HepG2 (cell line): Measurements from ENCODE around the gene STOM. TPM values are rescaled to one million over a fixed set of nuclear protein-coding genes. Genes with fewer than 3 reads are reported as not detected.

Experiments used
- AGO2 ChIP-seq: fragments of 200-400 bp; formaldehyde crosslinking; optimal IDR thresholded peaks from 2 replicates; pipeline ENCODE3; 2017; ENCODE audit warnings: mild to moderate bottlenecking, low read depth, low read length, moderate library complexity
- ATF7 ChIP-seq, 2 experiments: fragments of 450-650 bp in 1 of 2; sonication (generic) in 1 of 2; formaldehyde crosslinking in 1 of 2; IDR thresholded peaks; 2 replicates each; pipeline versions ENCODE4 v1.4.0 to v1.6.1; 2016 to 2020; ENCODE audit warnings: antibody characterized with exemption in 1 of 2, mild to moderate bottlenecking in 1 of 2, missing genetic modification reagents in 1 of 2
- EEA1 ChIP-seq: sonication (generic); formaldehyde crosslinking; IDR thresholded peaks from 2 replicates; pipeline ENCODE4 v1.5.1; 2020; ENCODE audit warnings: mild to moderate bottlenecking, missing genetic modification reagents, borderline replicate concordance
- FOSL2 ChIP-seq: sonication (generic); formaldehyde crosslinking; IDR thresholded peaks from 2 replicates; pipeline ENCODE4 v1.4.0; 2020; ENCODE audit warnings: missing genetic modification reagents
- FOXK2 ChIP-seq: fragments of 450-650 bp; IDR thresholded peaks from 2 replicates; pipeline ENCODE4 v1.6.1; 2016
- MED13 ChIP-seq: sonication (generic); formaldehyde crosslinking; IDR thresholded peaks from 2 replicates; pipeline ENCODE4 v1.5.0; 2020; ENCODE audit warnings: missing genetic modification reagents
- MIER3 ChIP-seq: IDR thresholded peaks from 2 replicates; pipeline ENCODE4 v1.6.1; 2016; ENCODE audit warnings: missing compliant biosample characterization, borderline replicate concordance
- NFYB ChIP-seq: sonication (generic); formaldehyde crosslinking; IDR thresholded peaks from 2 replicates; pipeline ENCODE4 v1.4.0; 2020; ENCODE audit warnings: missing genetic modification reagents
- RBAK ChIP-seq: sonication (generic); formaldehyde crosslinking; IDR thresholded peaks from 2 replicates; pipeline ENCODE4 v1.5.1; 2020; ENCODE audit warnings: mild to moderate bottlenecking, missing genetic modification reagents
- TCF7L2 ChIP-seq: IDR thresholded peaks from 2 replicates; pipeline ENCODE4 v1.6.1; 2011; ENCODE audit warnings: mild to moderate bottlenecking, low read depth, low read length, moderate library complexity
- ZFX ChIP-seq: sonication (generic); formaldehyde crosslinking; IDR thresholded peaks from 2 replicates; pipeline ENCODE4 v1.4.0; 2020; ENCODE audit warnings: mild to moderate bottlenecking, low read depth, missing genetic modification reagents, moderate library complexity
- ZNF205 ChIP-seq: IDR thresholded peaks from 2 replicates; pipeline ENCODE4 v1.6.1; 2018; ENCODE audit warnings: missing biosample characterization, missing genetic modification reagents
- ZNF496 ChIP-seq: sonication (generic); formaldehyde crosslinking; IDR thresholded peaks from 2 replicates; pipeline ENCODE4 v1.8.1; 2023; ENCODE audit warnings: mild to moderate bottlenecking, moderate library complexity, missing genetic modification reagents; ENCODE audit not compliant: insufficient replicate concordance
- ZNF629 ChIP-seq: sonication (generic); formaldehyde crosslinking; conservative IDR thresholded peaks from 2 replicates; pipeline ENCODE4 v1.5.0; 2020; ENCODE audit warnings: missing genetic modification reagents
- polyA plus RNA-seq, 8 experiments: library from polyadenylated mRNA; depleted of rRNA in 3 of 8; stranded (reverse) in 7 of 8; unstranded in 1 of 8; fragments of >200 nt; fragmentation: Illumina TruSeq in 4 of 8; extraction: Trizol in 4 of 8; gene quantifications; 2 replicates each; pipeline versions ENCODE4 v1.2.1 to v1.2.3, GENCODE V29; 2011 to 2016; ENCODE audit warnings: low read depth in 4 of 8, missing spikeins in 1 of 8, mixed read lengths in 1 of 8; ENCODE audit not compliant: insufficient read depth in 1 of 8
- total RNA-seq, 5 experiments: library from RNA; depleted of rRNA; stranded (reverse); fragments of >200 nt; fragmentation: Illumina TruSeq; extraction: Trizol; gene quantifications; 2 replicates each; pipeline ENCODE4 v1.2.3, GENCODE V29; 2016; ENCODE audit warnings: low read depth in 1 of 5
- TF ChIP-seq, protein P1 (sequence below): sonication (generic); formaldehyde crosslinking; IDR thresholded peaks from 2 replicates; pipeline ENCODE4 v1.4.0; 2020; ENCODE audit warnings: missing genetic modification reagents, borderline replicate concordance
- TF ChIP-seq, protein P2 (sequence below): sonication (generic); formaldehyde crosslinking; IDR thresholded peaks from 2 replicates; pipeline ENCODE4 v1.4.0; 2020; ENCODE audit warnings: missing genetic modification reagents, mild to moderate bottlenecking, borderline replicate concordance
- TF ChIP-seq, protein P3 (sequence below): sonication (generic); formaldehyde crosslinking; IDR thresholded peaks from 2 replicates; pipeline ENCODE4 v1.8.0; 2022; ENCODE audit warnings: mild to moderate bottlenecking, missing genetic modification reagents
- TF ChIP-seq, protein P4 (sequence below): IDR thresholded peaks from 2 replicates; pipeline ENCODE4 v1.6.1; 2016; ENCODE audit warnings: mild to moderate bottlenecking

The STOM gene
- total and polyA plus RNA-seq, 2 of the 13 experiments (the other 11 are each of a cell fraction or from before 2014, with no cell fraction given) = 43.6 to 165 TPM

DNA sequence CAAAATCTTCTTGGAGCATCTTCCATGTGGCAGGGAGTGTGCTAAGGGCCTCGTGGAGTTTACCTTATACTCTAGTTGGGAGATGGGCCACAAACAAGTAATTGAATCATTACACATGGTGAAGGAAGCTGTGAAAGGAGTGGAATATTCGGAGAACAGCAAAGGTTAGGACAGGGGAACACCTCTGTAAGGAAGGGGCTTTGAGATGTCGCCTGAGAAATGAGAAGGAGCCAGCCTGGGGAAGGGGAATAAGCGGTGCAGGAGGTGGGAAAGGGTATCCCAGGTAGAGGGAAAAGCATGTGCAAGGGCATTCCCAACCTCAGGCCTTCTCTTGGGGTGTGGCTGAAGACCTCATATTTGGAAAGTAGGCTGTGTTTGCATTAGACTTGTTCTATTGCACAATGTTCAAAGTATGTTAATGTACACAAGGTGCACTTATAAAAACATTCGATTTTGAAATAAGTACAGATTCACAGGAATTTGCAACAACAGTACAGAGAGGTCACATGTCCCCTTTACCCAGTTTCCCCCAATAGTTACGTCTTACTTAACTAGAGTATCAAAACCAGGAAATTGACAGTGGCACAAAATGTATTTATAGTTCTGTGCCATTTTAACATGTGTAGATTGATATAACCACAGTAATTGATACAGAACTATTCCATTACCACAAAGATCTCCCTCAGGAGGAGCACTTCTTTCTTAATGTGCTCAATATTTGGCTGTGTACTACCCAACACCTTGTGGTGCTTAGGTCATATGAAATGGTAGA is 2.4 kb upstream of the STOM start (continued):
- TF ChIP-seq, protein P1, sequence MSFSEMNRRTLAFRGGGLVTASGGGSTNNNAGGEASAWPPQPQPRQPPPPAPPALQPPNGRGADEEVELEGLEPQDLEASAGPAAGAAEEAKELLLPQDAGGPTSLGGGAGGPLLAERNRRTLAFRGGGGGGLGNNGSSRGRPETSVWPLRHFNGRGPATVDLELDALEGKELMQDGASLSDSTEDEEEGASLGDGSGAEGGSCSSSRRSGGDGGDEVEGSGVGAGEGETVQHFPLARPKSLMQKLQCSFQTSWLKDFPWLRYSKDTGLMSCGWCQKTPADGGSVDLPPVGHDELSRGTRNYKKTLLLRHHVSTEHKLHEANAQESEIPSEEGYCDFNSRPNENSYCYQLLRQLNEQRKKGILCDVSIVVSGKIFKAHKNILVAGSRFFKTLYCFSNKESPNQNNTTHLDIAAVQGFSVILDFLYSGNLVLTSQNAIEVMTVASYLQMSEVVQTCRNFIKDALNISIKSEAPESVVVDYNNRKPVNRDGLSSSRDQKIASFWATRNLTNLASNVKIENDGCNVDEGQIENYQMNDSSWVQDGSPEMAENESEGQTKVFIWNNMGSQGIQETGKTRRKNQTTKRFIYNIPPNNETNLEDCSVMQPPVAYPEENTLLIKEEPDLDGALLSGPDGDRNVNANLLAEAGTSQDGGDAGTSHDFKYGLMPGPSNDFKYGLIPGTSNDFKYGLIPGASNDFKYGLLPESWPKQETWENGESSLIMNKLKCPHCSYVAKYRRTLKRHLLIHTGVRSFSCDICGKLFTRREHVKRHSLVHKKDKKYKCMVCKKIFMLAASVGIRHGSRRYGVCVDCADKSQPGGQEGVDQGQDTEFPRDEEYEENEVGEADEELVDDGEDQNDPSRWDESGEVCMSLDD (CRISPR knock-in tag) = no peak
- TF ChIP-seq ZFX (CRISPR knock-in tag) = peak; percentile 63; the same call in 1 of the 2 replicates
- no peak for TF ChIP-seq RBAK (CRISPR knock-in tag)
- TF ChIP-seq, protein P2, sequence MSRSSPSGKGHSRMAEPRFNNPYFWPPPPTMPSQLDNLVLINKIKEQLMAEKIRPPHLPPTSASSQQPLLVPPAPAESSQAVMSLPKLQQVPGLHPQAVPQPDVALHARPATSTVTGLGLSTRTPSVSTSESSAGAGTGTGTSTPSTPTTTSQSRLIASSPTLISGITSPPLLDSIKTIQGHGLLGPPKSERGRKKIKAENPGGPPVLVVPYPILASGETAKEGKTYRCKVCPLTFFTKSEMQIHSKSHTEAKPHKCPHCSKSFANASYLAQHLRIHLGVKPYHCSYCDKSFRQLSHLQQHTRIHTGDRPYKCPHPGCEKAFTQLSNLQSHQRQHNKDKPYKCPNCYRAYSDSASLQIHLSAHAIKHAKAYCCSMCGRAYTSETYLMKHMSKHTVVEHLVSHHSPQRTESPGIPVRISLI = peak; percentile 38; the same call in 1 of the 2 replicates
- TF ChIP-seq EEA1 = no peak
- TF ChIP-seq ZNF496 (CRISPR knock-in tag) = no peak
- TF ChIP-seq ZNF205 (CRISPR knock-in tag) = no peak
- peak; percentile 73 for TF ChIP-seq FOSL2 (CRISPR knock-in tag)
- peak; percentile 58; the same call in 1 of the 2 replicates for TF ChIP-seq FOXK2
- TF ChIP-seq, protein P3, sequence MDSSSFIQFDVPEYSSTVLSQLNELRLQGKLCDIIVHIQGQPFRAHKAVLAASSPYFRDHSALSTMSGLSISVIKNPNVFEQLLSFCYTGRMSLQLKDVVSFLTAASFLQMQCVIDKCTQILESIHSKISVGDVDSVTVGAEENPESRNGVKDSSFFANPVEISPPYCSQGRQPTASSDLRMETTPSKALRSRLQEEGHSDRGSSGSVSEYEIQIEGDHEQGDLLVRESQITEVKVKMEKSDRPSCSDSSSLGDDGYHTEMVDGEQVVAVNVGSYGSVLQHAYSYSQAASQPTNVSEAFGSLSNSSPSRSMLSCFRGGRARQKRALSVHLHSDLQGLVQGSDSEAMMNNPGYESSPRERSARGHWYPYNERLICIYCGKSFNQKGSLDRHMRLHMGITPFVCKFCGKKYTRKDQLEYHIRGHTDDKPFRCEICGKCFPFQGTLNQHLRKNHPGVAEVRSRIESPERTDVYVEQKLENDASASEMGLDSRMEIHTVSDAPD (CRISPR knock-in tag) = peak; percentile 62; the same call in 1 of the 2 replicates
- no peak for TF ChIP-seq NFYB (CRISPR knock-in tag)
- no peak for TF ChIP-seq AGO2
- peak; percentile 68; the same call in 1 of the 2 replicates for TF ChIP-seq MED13 (CRISPR knock-in tag)
- TF ChIP-seq MIER3 (CRISPR knock-in tag) = 0 out of 2 replicates have a peak, but pooled peaks have one; percentile 79
- TF ChIP-seq, protein P4, sequence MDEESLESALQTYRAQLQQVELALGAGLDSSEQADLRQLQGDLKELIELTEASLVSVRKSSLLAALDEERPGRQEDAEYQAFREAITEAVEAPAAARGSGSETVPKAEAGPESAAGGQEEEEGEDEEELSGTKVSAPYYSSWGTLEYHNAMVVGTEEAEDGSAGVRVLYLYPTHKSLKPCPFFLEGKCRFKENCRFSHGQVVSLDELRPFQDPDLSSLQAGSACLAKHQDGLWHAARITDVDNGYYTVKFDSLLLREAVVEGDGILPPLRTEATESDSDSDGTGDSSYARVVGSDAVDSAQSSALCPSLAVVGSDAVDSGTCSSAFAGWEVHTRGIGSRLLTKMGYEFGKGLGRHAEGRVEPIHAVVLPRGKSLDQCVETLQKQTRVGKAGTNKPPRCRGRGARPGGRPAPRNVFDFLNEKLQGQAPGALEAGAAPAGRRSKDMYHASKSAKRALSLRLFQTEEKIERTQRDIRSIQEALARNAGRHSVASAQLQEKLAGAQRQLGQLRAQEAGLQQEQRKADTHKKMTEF (CRISPR knock-in tag) = peak; percentile 80; the same call in 1 of the 2 replicates
- TF ChIP-seq ZNF629 = 0 out of 2 replicates have a peak, but pooled peaks have one; percentile 15
- peak; percentile 23; the same call in 1 of the 2 replicates for TF ChIP-seq ATF7 (IDR thresholded peaks at IDR 0.05)
- no peak for TF ChIP-seq ATF7 (CRISPR knock-in tag; IDR thresholded peaks at IDR 0.05)
- TF ChIP-seq TCF7L2 = no peak
